Pancreas (tissue), 10 donors: ENCODE data around the gene GALT. TPM values are rescaled to one million over a fixed set of nuclear protein-coding genes. Genes with fewer than 3 reads are reported as not detected.
A peak's percentile ranks its signal among the peaks of the same experiment; 100 is the strongest.

Source experiments
- ATAC-seq, 4 donors: fragments of 200-7000 bp; cut with Tn5 transposase; one replicate each; pipeline versions ENCODE4 v1.8.0 to v1.9.1; 2020; ENCODE audit warnings: mild to moderate bottlenecking in 4 of 4, moderate library complexity in 4 of 4
- DNase-seq, 6 donors: peaks; one replicate each; pipeline ENCODE4 v3.0.0-alpha.2; 2020
- FAIRE-seq: peaks from 2 replicates; lab custom pipeline; 2012; peaks lifted over from hg19 to GRCh38; lab: Jason Lieb, UNC
- H3K27ac ChIP-seq, 4 donors: fragments of 200-600 bp; sonication (generic); 1 replicate in 3 of 4; 2 replicates in 1 of 4; pipeline versions ENCODE4 v1.5.0 to v1.8.0; 2020
- H3K27me3 ChIP-seq, 4 donors: fragments of 200-600 bp; one replicate each; pipeline ENCODE4 v1.8.0; 2021
- H3K36me3 ChIP-seq, 3 donors: fragments of 200-600 bp; sonication (generic) in 1 of 3; one replicate each; pipeline versions ENCODE4 v1.5.0 to v1.8.0; 2020 to 2021
- H3K4me1 ChIP-seq, 3 donors: fragments of 200-600 bp; one replicate each; pipeline ENCODE4 v1.8.0; 2021
- H3K4me3 ChIP-seq, 4 donors: fragments of 200-600 bp; sonication (generic) in 2 of 4; one replicate each; pipeline versions ENCODE4 v1.5.0 to v1.8.0; 2020 to 2021
- H3K9me3 ChIP-seq, 4 donors: fragments of 200-600 bp; one replicate each; pipeline ENCODE4 v1.8.0; 2021
- CTCF ChIP-seq, 4 donors: fragments of 200-600 bp; sonication (generic) in 3 of 4; IDR thresholded peaks; one replicate each; pipeline versions ENCODE4 v1.5.0 to v1.8.0; 2021; ENCODE audit warnings: antibody characterized with exemption in 4 of 4
- WGBS, 2 donors: extraction: QIAGEN DNeasy Blood & Tissue Kit; methylation state at CpG; one replicate each; pipeline ENCODE4 v1.1.7; 2013; 5-methylcytosine and 5-hydroxymethylcytosine counted together
- intact Hi-C, 3 donors: fragments of 100-400 bp; cut with DNase I; formaldehyde crosslinking; loops; one replicate each; pipeline versions ENCODE4 v1.11.1 to v1.14.2; 2022
- polyA plus RNA-seq, 2 donors: library from polyadenylated mRNA; stranded (reverse); fragments of 200-250 nt; gene quantifications; one replicate each; pipeline ENCODE4 v1.2.3, GENCODE V29; 2013
- total RNA-seq, 6 donors: library from RNA; stranded (reverse); fragmentation: NEBNext Ultra II Directional in 4 of 6; extraction: Animal tissue kit (Norgen Biotek cat#: 25700) in 4 of 6; gene quantifications; one replicate each; pipeline versions ENCODE4 v1.2.1 to v1.2.4, GENCODE V29; 2021 to 2023
- donor health status: healthy with polysubstance abuse.
- donor health status: DM: no; HTN: no; CAD: no; lungs with moderate emphysema.
- donor health status: DM: no; HTN: no; CAD: no.
- donor health status: control.
- donor health status: control.
- donor health status: Bipolar disorder and iron deficiency.
- donor health status: DM: yes; HTN: yes; CAD: no.
- donor health status: DM: no; HTN: no; CAD: no.
- donor health status: DM: no; HTN: no; CAD: no.
- donor health status: DM: yes; HTN: yes; CAD: no.

Gene GALT
- total RNA-seq, result 10 to 100 TPM; 11.0 to 30.8 (median 18.8) TPM
- 10 to 100 TPM; 58.0 to 60.5 TPM for polyA plus RNA-seq

- peaks cover 0 to 3% (median 0%) of the 10 kb centered on the region in 3 donors for H3K36me3 ChIP-seq
- peak in 2 of 4 donors; percentile 15 to 16 for TF ChIP-seq CTCF (IDR thresholded peaks at IDR 0.05)
- H3K4me3 ChIP-seq, result peak within 1 kb of the TSS; percentile 53 to 74 (median 64)
- peak; percentile 81 to 99 (median 96) for DNase-seq
- peak within 1 kb of the TSS; percentile 53 to 87 (median 82) for H3K27ac ChIP-seq
- peaks cover 13 to 16% (median 16%) of the 10 kb centered on the region in 3 donors for H3K4me1 ChIP-seq
- intact Hi-C loops, result no loop called here
- H3K9me3 ChIP-seq, result no peaks in the 10 kb centered on the region
- ATAC-seq, result peak; percentile 79 to 94 (median 90)
- no peak for FAIRE-seq
- no peaks in the 10 kb centered on the region for H3K27me3 ChIP-seq
- 5% methylated on average over 41 to 43 of the region's 43 CpGs for WGBS, 2 donors
Observed at GRCh38 chr9:34646211-34647083, at the start of gene GALT. TSS of gene GALT (plus strand) at chr9:34646675. CDS start at chr9:34646705, 30 bp downstream.

GRCh38 chr9:34599546-34599945, 46.9 kb upstream of the GALT start:
- 17 to 46% methylated on average over 1 of the region's 1 CpG for WGBS, 2 donors
- intact Hi-C loops, result loop anchor here in 2 of 3 donors (10.0 kb wide), 3 partner anchors 55 to 195 kb away; no protein-coding TSS in a partner anchor

GRCh38 chr9:34600908-34601307, 45.6 kb upstream of the GALT start:
- TF ChIP-seq CTCF (IDR thresholded peaks at IDR 0.05), result no peak
- no peak overlapping the region for H3K4me3 ChIP-seq
- no peaks in the 10 kb centered on the region for H3K36me3 ChIP-seq
- no peak for FAIRE-seq
- H3K27ac ChIP-seq, result no peak overlapping the region
- no peak for DNase-seq
- H3K4me1 ChIP-seq, result no peaks in the 10 kb centered on the region
- ATAC-seq, result no peak
- intact Hi-C loops, result loop anchor here in 1 of 3 donors (5.0 kb wide), 1 partner anchor 269 kb away; no protein-coding TSS in a partner anchor
- H3K27me3 ChIP-seq, result no peaks in the 10 kb centered on the region
- WGBS, 2 donors, result 16 to 25% methylated on average over 1 of the region's 1 CpG
- H3K9me3 ChIP-seq, result no peaks in the 10 kb centered on the region

More at GRCh38 chr9:34599546-34599945, 46.9 kb upstream of the GALT start:
- no peak for FAIRE-seq
- no peak for TF ChIP-seq CTCF (IDR thresholded peaks at IDR 0.05)
- H3K27me3 ChIP-seq, result no peaks in the 10 kb centered on the region
- H3K27ac ChIP-seq, result no peak overlapping the region
- H3K4me1 ChIP-seq, result no peaks in the 10 kb centered on the region
- ATAC-seq, result no peak
- no peaks in the 10 kb centered on the region for H3K36me3 ChIP-seq
- no peak overlapping the region for H3K4me3 ChIP-seq
- no peak for DNase-seq
- no peaks in the 10 kb centered on the region for H3K9me3 ChIP-seq

DNA sequence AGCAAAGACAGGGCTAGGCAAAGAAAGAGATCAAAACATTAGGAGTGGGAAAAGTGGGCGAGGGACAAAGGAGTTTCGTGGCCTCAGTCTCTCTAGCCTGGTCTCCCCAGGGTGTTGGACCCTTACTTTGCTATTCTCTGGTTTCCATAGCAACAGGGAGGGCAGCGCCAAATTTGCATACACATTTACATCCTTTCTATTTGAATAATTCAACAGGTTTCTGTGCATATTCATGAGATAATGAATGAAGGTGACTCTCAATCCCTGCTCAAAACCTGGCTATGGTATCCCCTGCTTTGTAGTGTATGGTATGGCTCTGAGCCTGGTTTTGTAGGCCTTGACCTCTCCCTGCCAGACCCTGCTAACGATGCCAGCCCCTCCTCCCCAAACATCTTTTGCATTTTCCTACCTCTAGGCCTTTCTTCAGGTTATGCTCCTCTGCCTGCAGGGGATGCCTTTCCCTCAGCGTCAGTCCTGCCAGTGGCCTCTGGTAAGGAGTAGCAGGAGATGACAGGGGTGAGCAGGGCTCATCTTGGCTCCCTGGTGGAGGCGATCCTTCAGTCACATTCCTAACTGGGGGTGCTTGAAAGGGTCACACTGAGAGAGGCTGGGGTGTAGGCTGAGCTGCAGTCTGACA, 44.4 kb upstream of the GALT start:
- no peak overlapping the region for H3K4me3 ChIP-seq
- intact Hi-C loops, result loop anchor here in 1 of 3 donors (5.0 kb wide), 1 partner anchor 270 kb away; no protein-coding TSS in a partner anchor
- FAIRE-seq (no peak), DNase-seq (no peak), ATAC-seq (no peak)
- no peak for TF ChIP-seq CTCF (IDR thresholded peaks at IDR 0.05)
- no peaks in the 10 kb centered on the region for H3K27me3 ChIP-seq
- 51 to 66% methylated on average over 6 of the region's 6 CpGs for WGBS, 2 donors
- no peaks in the 10 kb centered on the region for H3K36me3 ChIP-seq
- no peaks in the 10 kb centered on the region for H3K4me1 ChIP-seq
- H3K9me3 ChIP-seq, result no peaks in the 10 kb centered on the region
- H3K27ac ChIP-seq, result no peak overlapping the region
